H9 (cell line): ENCODE measurements around the gene MCAM. TPM values are rescaled to one million over a fixed set of nuclear protein-coding genes. Genes with fewer than 3 reads are reported as not detected.

Source experiments
- DNase-seq: peaks from one replicate; pipeline ENCODE4 v3.0.0-alpha.2; 2017
- H2AFZ ChIP-seq: one replicate; pipeline ENCODE4 v1.6.1; 2013; ENCODE audit warnings: mild to moderate bottlenecking, low read length, control low read depth, moderate library complexity
- H2AK5ac ChIP-seq: 2 replicates; pipeline ENCODE4 v1.6.1; 2013; ENCODE audit warnings: low read length, control low read depth, mixed read lengths; ENCODE audit not compliant: insufficient read length
- H2BK120ac ChIP-seq: one replicate; pipeline ENCODE4 v1.6.1; 2013; ENCODE audit warnings: low read depth, mild to moderate bottlenecking, low read length, control low read depth, inconsistent platforms; ENCODE audit not compliant: poor library complexity, severe bottlenecking
- H2BK12ac ChIP-seq: 2 replicates; pipeline ENCODE4 v1.6.1; 2013; ENCODE audit warnings: low read length, control low read depth, mixed read lengths, low read depth; ENCODE audit not compliant: insufficient read length
- H2BK15ac ChIP-seq: 2 replicates; pipeline ENCODE4 v1.6.1; 2013; ENCODE audit warnings: low read depth, low read length, control low read depth
- H2BK20ac ChIP-seq: one replicate; pipeline ENCODE4 v1.6.1; 2013; ENCODE audit warnings: low read depth, mild to moderate bottlenecking, low read length, control low read depth, inconsistent platforms; ENCODE audit not compliant: poor library complexity, severe bottlenecking
- H2BK5ac ChIP-seq: 2 replicates; pipeline ENCODE4 v1.6.1; 2013; ENCODE audit warnings: low read length, control low read depth, mixed read lengths; ENCODE audit not compliant: insufficient read length
- H3K14ac ChIP-seq: 2 replicates; pipeline ENCODE4 v1.6.1; 2013; ENCODE audit warnings: low read length, control low read depth; ENCODE audit not compliant: insufficient read depth
- H3K18ac ChIP-seq: 2 replicates; pipeline ENCODE4 v1.6.1; 2013; ENCODE audit warnings: low read depth, mild to moderate bottlenecking, mixed read lengths, low read length, control low read depth; ENCODE audit not compliant: insufficient read length
- H3K23ac ChIP-seq: 2 replicates; pipeline ENCODE4 v1.6.1; 2013; ENCODE audit warnings: low read length, control low read depth, mixed read lengths, low read depth; ENCODE audit not compliant: insufficient read length
- H3K23me2 ChIP-seq: 2 replicates; pipeline ENCODE4 v1.6.1; 2013; ENCODE audit warnings: low read depth, mild to moderate bottlenecking, mixed read lengths, low read length, control low read depth; ENCODE audit not compliant: insufficient read length, poor library complexity, severe bottlenecking
- H3K27ac ChIP-seq: 2 replicates; pipeline ENCODE4 v1.5.1; 2013; ENCODE audit warnings: low read length, control low read depth, mixed read lengths, low read depth; ENCODE audit not compliant: insufficient read length
- H3K27me3 ChIP-seq: 2 replicates; pipeline ENCODE4 v1.6.1; 2013; ENCODE audit warnings: low read length, control low read depth, inconsistent platforms; ENCODE audit not compliant: insufficient read depth
- H3K4ac ChIP-seq: 2 replicates; pipeline ENCODE4 v1.6.1; 2013; ENCODE audit warnings: low read depth, mild to moderate bottlenecking, control low read depth, inconsistent platforms, low read length, moderate library complexity
- H3K4me1 ChIP-seq: 2 replicates; pipeline ENCODE4 v1.6.1; 2013; ENCODE audit warnings: low read length, control low read depth, inconsistent platforms; ENCODE audit not compliant: insufficient read depth
- H3K4me2 ChIP-seq: 2 replicates; pipeline ENCODE4 v1.6.1; 2013; ENCODE audit warnings: low read length, control low read depth, mixed read lengths; ENCODE audit not compliant: insufficient read length, insufficient read depth
- H3K56ac ChIP-seq: 2 replicates; pipeline ENCODE4 v1.6.1; 2013; ENCODE audit warnings: low read depth, mild to moderate bottlenecking, mixed read lengths, low read length, control low read depth; ENCODE audit not compliant: insufficient read length
- H3K79me1 ChIP-seq: 2 replicates; pipeline ENCODE4 v1.6.1; 2013; ENCODE audit warnings: low read depth, mild to moderate bottlenecking, moderate library complexity, low read length, control low read depth, inconsistent platforms; ENCODE audit not compliant: insufficient read depth, poor library complexity, severe bottlenecking
- H3K79me2 ChIP-seq: 2 replicates; pipeline ENCODE4 v1.6.1; 2013; ENCODE audit warnings: low read length, control low read depth, inconsistent platforms; ENCODE audit not compliant: insufficient read depth
- H3K9ac ChIP-seq: 2 replicates; pipeline ENCODE4 v1.6.1; 2013; ENCODE audit warnings: low read length, control low read depth, mixed read lengths; ENCODE audit not compliant: insufficient read length; ENCODE audit errors: extremely low read depth
- H3K9me3 ChIP-seq: one replicate; pipeline ENCODE4 v1.6.1; 2013; ENCODE audit warnings: low read depth, low read length, inconsistent platforms; ENCODE audit not compliant: control insufficient read depth
- H3T11ph ChIP-seq: one replicate; pipeline ENCODE4 v1.6.1; 2013; ENCODE audit warnings: mild to moderate bottlenecking, low read length, control low read depth, inconsistent platforms
- H4K20me1 ChIP-seq: one replicate; pipeline ENCODE4 v1.6.1; 2013; ENCODE audit not compliant: control insufficient read depth, insufficient read length, insufficient read depth
- H4K5ac ChIP-seq: 2 replicates; pipeline ENCODE4 v1.6.1; 2013; ENCODE audit warnings: low read depth, mild to moderate bottlenecking, mixed read lengths, low read length, control low read depth; ENCODE audit not compliant: insufficient read length
- H4K8ac ChIP-seq: replicated peaks from 2 replicates; pipeline ENCODE4 v1.6.1; 2013; ENCODE audit warnings: low read length, control low read depth, mixed read lengths, low read depth; ENCODE audit not compliant: insufficient read length
- H4K91ac ChIP-seq: 2 replicates; pipeline ENCODE4 v1.6.1; 2013; ENCODE audit warnings: low read depth, mild to moderate bottlenecking, moderate library complexity, mixed read lengths, low read length, control low read depth; ENCODE audit not compliant: insufficient read length
- H3K27ac Mint-ChIP-seq, 3 experiments: 2 replicates in 2 of 3; 3 replicates in 1 of 3; pipeline ENCODE4 v1.8.0; 2020 to 2021; ENCODE audit warnings: mixed read lengths in 3 of 3, mild to moderate bottlenecking in 1 of 3, moderate library complexity in 1 of 3
- H3K27me3 Mint-ChIP-seq: 2 replicates; pipeline ENCODE4 v1.8.0; 2021; ENCODE audit warnings: low read depth, mild to moderate bottlenecking, moderate library complexity, mixed read lengths
- H3K36me3 Mint-ChIP-seq, 3 experiments: 2 replicates in 2 of 3; 3 replicates in 1 of 3; pipeline ENCODE4 v1.8.0; 2020 to 2021; ENCODE audit warnings: low read depth in 3 of 3, mixed read lengths in 3 of 3; ENCODE audit not compliant: insufficient read depth in 1 of 3
- H3K4me1 Mint-ChIP-seq, 2 experiments: 2 replicates each; pipeline ENCODE4 v1.8.0; 2020; ENCODE audit warnings: mixed read lengths in 2 of 2
- H3K4me3 Mint-ChIP-seq, 2 experiments: 2 replicates in 1 of 2; 3 replicates in 1 of 2; pipeline ENCODE4 v1.8.0; 2020 to 2021; ENCODE audit warnings: mild to moderate bottlenecking in 2 of 2, mixed read lengths in 2 of 2, moderate library complexity in 1 of 2
- H3K9me3 Mint-ChIP-seq, 2 experiments: 2 replicates in 1 of 2; 3 replicates in 1 of 2; pipeline ENCODE4 v1.8.0; 2020; ENCODE audit warnings: mild to moderate bottlenecking in 2 of 2, mixed read lengths in 2 of 2, moderate library complexity in 1 of 2
- CTCF ChIP-seq: fragments of 200-600 bp; sonication (generic); conservative IDR thresholded peaks from 3 replicates; pipeline ENCODE4 v1.8.0; 2021; ENCODE audit warnings: antibody characterized with exemption, mild to moderate bottlenecking
- WGBS: extraction: QIAGEN DNeasy Blood & Tissue Kit; methylation state at CpG from one replicate; pipeline ENCODE4 v1.1.7; 2013; ENCODE audit warnings: missing lambda C conversion rate, low lambda C conversion rate, mixed read lengths; ENCODE audit not compliant: insufficient read length; ENCODE audit errors: extremely low coverage; 5-methylcytosine and 5-hydroxymethylcytosine counted together
- total RNA-seq: library from RNA; stranded (reverse); gene quantifications from 2 replicates; pipeline ENCODE4 v1.2.1, GENCODE V29; 2021

The MCAM gene
- total RNA-seq, 1 experiment from 2014 or later = 21.5 TPM

- no CpG with 5 or more reads among the region's 8 CpGs for WGBS
- H3K9me3 Mint-ChIP-seq = no peaks in the 10 kb centered on the region; a peak in 1 of 5 replicates
- Histone ChIP-seq H3K79me2 (no peaks in the 10 kb centered on the region), H3K9me3 (no peaks in the 10 kb centered on the region), H3K56ac (no peak overlapping the region), H3K27me3 (no peaks in the 10 kb centered on the region), H2BK12ac (no peak overlapping the region), H2AFZ (no peak overlapping the region), H3K9ac (no peak overlapping the region), H2BK15ac (no peak overlapping the region), H3K4me2 (no peak overlapping the region), H3K23ac (no peak overlapping the region), H2BK5ac (no peak overlapping the region), H3K14ac (no peak overlapping the region), H4K20me1 (no peaks in the 10 kb centered on the region), H3K18ac (no peak overlapping the region), H3K4me1 (peaks cover 11% of the 10 kb centered on the region; the same call in 1 of the 2 replicates), H2AK5ac (no peak overlapping the region), H3K4ac (no peak overlapping the region), H3K79me1 (no peaks in the 10 kb centered on the region), H2BK20ac (no peak overlapping the region), H4K91ac (no peak overlapping the region), H4K5ac (no peak overlapping the region), H2BK120ac (no peak overlapping the region), H3K27ac (no peak overlapping the region), H3K23me2 (peaks cover 12% of the 10 kb centered on the region), H3T11ph (no peak overlapping the region), H4K8ac (no peak overlapping the region)
- DNase-seq = peak; percentile 82
- H3K27ac Mint-ChIP-seq = no peak overlapping the region; a peak in 1 of 7 replicates
- peak; percentile 88 for TF ChIP-seq CTCF
- peaks cover 28 to 30% of the 10 kb centered on the region in 2 experiments for H3K4me1 Mint-ChIP-seq
- no peaks in the 10 kb centered on the region for H3K36me3 Mint-ChIP-seq
- peaks cover 2% of the 10 kb centered on the region for H3K27me3 Mint-ChIP-seq
- peak overlapping the region in 1 of 2 experiments; percentile 4; a peak in 2 of 5 replicates for H3K4me3 Mint-ChIP-seq
Measured at GRCh38 chr11:119323532-119324033, 6.7 kb upstream of the MCAM start.
